Measurements from ENCODE around the gene CAMK1D.
"Not testable (repeated sequence)": the region's sequence is repeated elsewhere in the genome, so short reads cannot be mapped to it uniquely, and the experiment has no call there.

CAMK1D gene

GRCh38 chr10:12351447-12351846, 2.1 kb downstream of the CAMK1D start:
- Histone ChIP-seq H3K27me3 (no peaks in the 10 kb centered on the region), H3K4me1 (peaks cover 52% of the 10 kb centered on the region), H3K9me3 (no peaks in the 10 kb centered on the region), H3K4me2 (peak overlapping the region; percentile 95), H3K27ac (no peak overlapping the region), H4K20me1 (peaks cover 53% of the 10 kb centered on the region), H3K4me3 (peak overlapping the region; percentile 95; the same call in 1 of the 2 replicates), H3K36me3 (no peaks in the 10 kb centered on the region), H3K9ac (no peak overlapping the region)
- no peak for TF ChIP-seq Cebpa-rat (IDR thresholded peaks at IDR 0.05)

DNA sequence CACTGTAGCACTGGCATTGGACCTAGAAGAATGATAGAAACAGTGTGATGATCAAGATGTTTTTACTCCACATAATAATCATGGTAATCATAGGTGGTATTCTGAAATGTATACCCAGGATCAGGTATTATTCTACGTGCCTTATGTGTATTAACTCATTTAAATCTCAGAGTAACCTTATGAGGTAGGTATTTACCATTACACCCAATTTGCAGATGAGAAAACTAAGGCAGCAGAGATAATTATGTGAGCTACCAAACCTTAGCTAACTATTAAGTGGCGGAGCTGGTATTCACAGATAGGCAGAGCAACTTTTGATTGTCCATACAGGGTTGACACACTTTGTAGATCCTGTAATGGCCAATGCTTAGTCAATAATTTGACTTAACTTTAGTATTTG, 2.5 kb downstream of the CAMK1D start:
- no peak overlapping the region for H3K4me3 ChIP-seq
- H3K9me3 ChIP-seq: no peaks in the 10 kb centered on the region
- no peak overlapping the region for H3K27ac ChIP-seq
- peaks cover 56% of the 10 kb centered on the region for H3K4me1 ChIP-seq
- no peak overlapping the region for H3K9ac ChIP-seq
- no peaks in the 10 kb centered on the region for H3K27me3 ChIP-seq
- H3K4me2 ChIP-seq: peak overlapping the region; percentile 95
- TF ChIP-seq Cebpa-rat (IDR thresholded peaks at IDR 0.05): no peak
- H3K36me3 ChIP-seq: no peaks in the 10 kb centered on the region
- H4K20me1 ChIP-seq: peaks cover 56% of the 10 kb centered on the region

- no peaks in the 10 kb centered on the region for H3K9me3 ChIP-seq
- no peak overlapping the region for H3K27ac ChIP-seq
Measured at GRCh38 chr10:12353399-12354242, 4.3 kb downstream of the CAMK1D start.

GRCh38 chr10:12354696-12355095, 5.3 kb downstream of the CAMK1D start:
- not testable (repeated sequence) for H3K27me3 ChIP-seq, H3K27ac ChIP-seq, H3K4me3 ChIP-seq, H3K9me3 ChIP-seq, H3K36me3 ChIP-seq, H3K9ac ChIP-seq
- H4K20me1 ChIP-seq: peaks cover 85% of the 10 kb centered on the region
- H3K4me1 ChIP-seq: peaks cover 44% of the 10 kb centered on the region
- H3K4me2 ChIP-seq: 0 out of 2 replicates have a peak overlapping the region, but pooled peaks have one; percentile 6

More at GRCh38 chr10:12353399-12354242, 4.3 kb downstream of the CAMK1D start:
- H3K9ac ChIP-seq: no peak overlapping the region
- H3K4me2 ChIP-seq: no peak overlapping the region
- H3K36me3 ChIP-seq: no peaks in the 10 kb centered on the region
- no peaks in the 10 kb centered on the region for H3K27me3 ChIP-seq
- H3K4me1 ChIP-seq: peaks cover 46% of the 10 kb centered on the region
- no peak for TF ChIP-seq Cebpa-rat (IDR thresholded peaks at IDR 0.05)
- H4K20me1 ChIP-seq: peaks cover 74% of the 10 kb centered on the region
- H3K4me3 ChIP-seq: no peak overlapping the region

- Histone ChIP-seq H3K36me3 (no peaks in the 10 kb centered on the region), H3K9ac (no peak overlapping the region), H3K4me3 (no peak overlapping the region), H3K4me2 (no peak overlapping the region), H3K27me3 (no peaks in the 10 kb centered on the region), H3K27ac (no peak overlapping the region), H3K4me1 (peaks cover 45% of the 10 kb centered on the region), H4K20me1 (peaks cover 91% of the 10 kb centered on the region), H3K9me3 (no peaks in the 10 kb centered on the region)
- TF ChIP-seq Cebpa-rat (IDR thresholded peaks at IDR 0.05): no peak
Measured at GRCh38 chr10:12355384-12355783, 6.0 kb downstream of the CAMK1D start.

DNA sequence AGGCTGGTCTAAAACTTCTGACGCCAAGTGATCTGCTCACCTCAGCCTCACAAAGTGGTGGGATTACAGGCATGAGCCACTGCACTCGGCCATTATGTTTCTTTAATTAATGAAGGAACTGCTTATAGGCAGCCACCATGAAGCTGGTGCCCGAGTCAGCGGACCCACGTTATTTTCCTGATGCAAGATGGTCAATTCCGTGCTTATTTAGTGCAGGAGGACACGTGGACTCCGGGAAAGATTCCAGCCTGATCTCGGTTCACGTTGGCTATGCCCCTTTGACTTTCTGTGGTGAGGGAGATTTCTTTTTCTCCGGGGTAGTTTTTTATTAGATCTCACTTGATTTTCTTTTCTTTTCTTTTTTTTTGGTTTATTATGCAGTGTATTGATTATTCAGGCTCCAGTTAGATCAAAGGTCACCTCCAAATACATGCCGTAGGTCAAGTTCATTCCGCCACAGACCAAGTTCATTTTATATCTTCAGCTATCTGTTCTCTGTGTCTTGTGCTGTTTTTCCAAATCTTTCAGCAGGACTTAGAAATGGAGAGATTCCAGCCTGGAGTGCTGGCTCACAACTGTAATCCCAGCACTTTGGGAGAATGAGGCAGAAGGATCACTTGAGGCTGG, 8.3 kb downstream of the CAMK1D start:
- H3K9me3 ChIP-seq: peaks cover 10% of the 10 kb centered on the region
- peaks cover 78% of the 10 kb centered on the region for H4K20me1 ChIP-seq
- no peak overlapping the region for H3K27ac ChIP-seq

GRCh38 chr10:12358863-12359564, 9.7 kb downstream of the CAMK1D start:
- Histone ChIP-seq H3K4me1 (peaks cover 28% of the 10 kb centered on the region; the same call in 1 of the 2 replicates), H3K27me3 (no peaks in the 10 kb centered on the region), H3K9me3 (peaks cover 23% of the 10 kb centered on the region), H3K27ac (no peak overlapping the region), H3K4me2 (no peak overlapping the region), H3K9ac (no peak overlapping the region), H3K4me3 (no peak overlapping the region), H3K36me3 (peaks cover 14% of the 10 kb centered on the region), H4K20me1 (peaks cover 64% of the 10 kb centered on the region)
- no peak for TF ChIP-seq Cebpa-rat (IDR thresholded peaks at IDR 0.05)

More for the DNA sequence above, 8.3 kb downstream of the CAMK1D start:
- Histone ChIP-seq H3K27me3 (no peaks in the 10 kb centered on the region), H3K4me3 (no peak overlapping the region), H3K4me1 (peaks cover 36% of the 10 kb centered on the region; the same call in 1 of the 2 replicates), H3K9ac (no peak overlapping the region), H3K4me2 (no peak overlapping the region), H3K36me3 (peaks cover 7% of the 10 kb centered on the region; the same call in 1 of the 2 replicates)
- no peak for TF ChIP-seq Cebpa-rat (IDR thresholded peaks at IDR 0.05)

- H4K20me1 ChIP-seq: peaks cover 53% of the 10 kb centered on the region
- H3K36me3 ChIP-seq: peaks cover 23% of the 10 kb centered on the region
- H3K27me3 ChIP-seq: no peaks in the 10 kb centered on the region
- no peak for TF ChIP-seq Cebpa-rat (IDR thresholded peaks at IDR 0.05)
- H3K9me3 ChIP-seq: peaks cover 35% of the 10 kb centered on the region
- H3K4me2 ChIP-seq: no peak overlapping the region
- H3K9ac ChIP-seq: no peak overlapping the region
- no peak overlapping the region for H3K27ac ChIP-seq
- peaks cover 18% of the 10 kb centered on the region; the same call in 1 of the 2 replicates for H3K4me1 ChIP-seq
- H3K4me3 ChIP-seq: no peak overlapping the region
Measured at GRCh38 chr10:12360461-12360860, 11.1 kb downstream of the CAMK1D start.

GRCh38 chr10:12361115-12361514, 11.8 kb downstream of the CAMK1D start:
- Histone ChIP-seq H3K4me1 (peaks cover 17% of the 10 kb centered on the region; the same call in 1 of the 2 replicates), H3K36me3 (peaks cover 23% of the 10 kb centered on the region), H3K9me3 (peaks cover 35% of the 10 kb centered on the region), H4K20me1 (peaks cover 47% of the 10 kb centered on the region)
- H3K27me3 ChIP-seq, H3K27ac ChIP-seq, H3K9ac ChIP-seq, H3K4me3 ChIP-seq, H3K4me2 ChIP-seq: not testable (repeated sequence)
